ENCODE results near the gene SMIM5. TPM values are rescaled to one million over a fixed set of nuclear protein-coding genes. Genes with fewer than 3 reads are reported as not detected.
A peak's percentile ranks its signal among the peaks of the same experiment; 100 is the strongest.

SMIM5 gene
- total RNA-seq, 2 experiments from 2014 or later = 0.26 to 0.42 TPM

DNA sequence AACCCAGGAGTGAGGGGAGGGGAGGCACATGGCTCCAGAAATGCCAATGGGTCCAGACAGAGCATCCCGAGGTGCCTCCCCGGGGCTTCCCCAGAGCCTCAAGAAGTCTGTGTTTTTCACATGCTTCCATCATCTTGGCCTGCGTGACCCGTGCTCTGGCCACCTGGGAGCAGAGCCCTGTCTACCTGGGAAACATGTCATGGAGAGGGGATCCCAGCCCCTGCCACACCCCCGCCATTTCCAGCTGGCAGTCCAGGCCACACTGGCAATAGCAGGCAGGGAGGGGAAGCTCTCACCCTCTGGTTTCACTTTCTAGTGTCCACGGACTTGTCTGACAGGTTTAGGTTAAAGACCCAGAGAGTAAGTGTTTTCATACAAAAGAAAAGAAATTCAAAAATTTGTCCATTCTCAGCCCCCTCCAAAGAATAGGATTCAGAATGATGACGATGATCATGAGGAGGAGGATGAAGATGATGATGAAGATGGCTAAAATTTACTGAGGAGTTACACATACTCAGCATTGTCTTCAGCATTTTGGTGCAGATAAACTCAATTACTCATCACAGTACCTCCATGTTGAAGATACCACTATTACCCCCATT, 9.0 kb downstream of the SMIM5 start:
- POLR2A ChIA-PET = no interaction called here
- ATAC-seq (ENCODE audit: low read depth) = no peak
- Mint-ChIP-seq H3K27me3 (no peaks in the 10 kb centered on the region), H3K4me3 (no peak overlapping the region), H3K27ac (no peak overlapping the region), H3K9me3 (no peaks in the 10 kb centered on the region), H3K36me3 (no peaks in the 10 kb centered on the region), H3K4me1 (peaks cover 6% of the 10 kb centered on the region)
- DNase-seq = no peak

DNA sequence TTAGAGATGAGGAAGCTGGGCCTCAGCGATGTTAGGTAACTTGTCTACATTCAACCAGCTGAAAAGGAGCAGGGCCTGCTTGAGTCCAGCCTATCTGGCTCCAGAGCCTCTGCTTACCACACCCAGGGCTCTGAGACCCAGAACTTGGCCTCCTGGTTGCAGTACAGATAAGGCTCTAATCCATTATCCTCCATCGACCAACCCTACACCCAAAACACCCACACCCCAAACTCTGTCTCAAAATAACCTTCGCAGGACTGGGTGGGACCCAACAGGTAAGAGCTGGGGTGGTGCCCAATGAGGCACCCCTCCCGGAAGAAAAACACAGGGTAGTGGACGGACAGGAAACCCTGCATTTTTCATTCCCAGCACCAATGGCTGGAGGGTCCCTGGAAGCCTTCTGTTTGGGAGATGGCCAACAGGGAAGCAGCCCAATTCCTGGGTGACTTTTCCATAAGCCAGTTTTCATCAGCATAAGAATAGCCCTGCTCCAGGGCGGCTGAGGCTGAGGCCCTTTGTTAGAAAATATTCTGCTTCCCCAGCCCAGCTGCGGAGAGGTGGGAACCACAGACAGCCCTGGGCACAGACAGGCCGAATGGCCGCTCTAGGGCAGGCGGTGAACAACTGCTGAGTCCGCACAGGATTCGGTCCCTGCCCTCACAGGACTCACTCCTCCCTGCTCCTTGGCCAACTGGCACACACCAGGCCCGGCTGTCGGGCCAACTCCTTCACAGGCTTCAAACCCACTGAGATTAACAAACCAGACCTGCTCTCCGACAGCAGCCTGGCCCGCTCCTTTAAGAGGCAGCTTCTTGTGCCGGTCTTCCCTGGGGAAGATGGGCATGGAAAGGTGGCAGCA, 9.8 kb downstream of the SMIM5 start:
- POLR2A ChIA-PET = no interaction called here
- DNase-seq (no peak), ATAC-seq (ENCODE audit: low read depth) (no peak)
- Mint-ChIP-seq H3K27ac (no peak overlapping the region), H3K27me3 (no peaks in the 10 kb centered on the region), H3K9me3 (no peaks in the 10 kb centered on the region), H3K4me1 (peaks cover 6% of the 10 kb centered on the region), H3K4me3 (no peak overlapping the region), H3K36me3 (no peaks in the 10 kb centered on the region)

DNA sequence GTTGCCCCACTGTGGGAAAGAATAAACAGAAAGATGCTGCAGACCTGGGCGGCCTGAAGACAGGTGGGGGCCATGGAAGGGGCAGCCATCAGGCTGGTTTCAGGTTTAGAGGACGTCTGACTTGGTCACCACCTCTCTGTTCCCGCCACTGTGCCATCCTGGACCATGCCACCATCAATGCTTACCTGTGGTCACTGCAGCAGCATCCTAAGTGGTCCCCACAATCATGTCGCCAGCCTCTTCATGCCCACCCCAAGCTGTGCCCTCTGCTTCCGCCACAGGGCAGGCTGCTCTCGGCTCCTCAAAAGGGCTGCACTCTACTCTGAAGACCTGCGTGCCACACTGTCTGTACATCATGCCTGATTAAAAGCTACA, 10.4 kb downstream of the SMIM5 start:
- no peak for DNase-seq
- no peaks in the 10 kb centered on the region for H3K9me3 Mint-ChIP-seq
- no peak overlapping the region for H3K4me3 Mint-ChIP-seq
- ATAC-seq (ENCODE audit: low read depth) = no peak
- no peaks in the 10 kb centered on the region for H3K27me3 Mint-ChIP-seq
- POLR2A ChIA-PET = no interaction called here
- H3K4me1 Mint-ChIP-seq = peaks cover 6% of the 10 kb centered on the region
- no peaks in the 10 kb centered on the region for H3K36me3 Mint-ChIP-seq
- no peak overlapping the region for H3K27ac Mint-ChIP-seq

DNA sequence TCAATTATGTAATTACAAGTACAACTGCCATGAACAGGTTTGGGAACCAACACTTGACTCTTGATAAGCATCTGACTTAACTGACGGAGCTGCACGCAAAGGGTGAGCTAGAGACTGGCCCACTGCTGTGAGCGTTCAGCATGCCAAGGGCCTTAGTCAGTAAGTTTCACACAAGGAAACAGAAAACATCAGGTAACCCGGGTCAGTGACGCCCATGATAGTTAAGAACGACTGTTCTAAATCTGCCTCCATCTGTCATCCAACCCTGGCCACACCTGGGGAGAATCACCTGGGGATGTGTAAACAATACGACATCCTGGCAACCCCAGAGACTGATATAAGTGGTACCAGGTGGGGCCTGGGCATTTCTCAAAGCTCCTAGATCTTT, 12.3 kb downstream of the SMIM5 start:
- no peaks in the 10 kb centered on the region for H3K27me3 Mint-ChIP-seq

DNA sequence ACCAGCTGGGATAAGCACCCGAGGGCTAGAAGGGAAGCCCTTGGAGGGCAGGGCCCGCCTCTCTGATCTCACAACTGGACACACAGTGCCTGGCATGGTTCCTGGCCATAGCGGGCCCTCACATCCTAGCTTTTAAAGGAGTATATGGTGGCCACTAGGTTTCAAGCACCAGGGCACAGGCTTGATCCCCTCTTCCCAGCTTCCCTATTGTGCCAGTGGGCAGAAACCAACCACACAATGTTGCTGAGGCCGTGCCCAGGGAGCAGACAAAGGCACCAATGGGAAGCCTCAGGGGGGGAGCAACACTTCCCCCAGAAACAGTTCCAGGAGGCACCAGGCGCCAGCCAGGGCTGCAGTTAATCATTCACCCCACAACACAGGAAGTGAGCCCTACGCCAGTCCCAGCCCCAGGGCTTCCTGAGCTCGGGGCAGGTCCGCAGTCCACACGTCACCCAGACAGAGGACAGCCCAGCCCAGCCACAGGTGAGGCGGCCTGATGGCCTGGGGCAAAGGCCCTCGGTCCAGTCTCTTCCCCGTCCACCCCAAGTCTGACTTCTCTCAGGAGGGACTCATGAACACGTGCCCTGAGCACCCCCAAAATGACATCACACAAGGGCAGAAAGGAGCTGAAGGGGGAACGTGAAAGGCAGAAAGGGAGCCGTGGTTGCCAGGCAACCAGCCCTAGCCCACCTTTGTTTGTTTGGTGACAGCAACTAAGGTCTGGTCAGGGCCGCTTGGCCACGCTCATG, 12.8 kb downstream of the SMIM5 start:
- H3K4me1 Mint-ChIP-seq = peaks cover 6% of the 10 kb centered on the region
- no peaks in the 10 kb centered on the region for H3K36me3 Mint-ChIP-seq
- peak overlapping the region; percentile 43 for H3K4me3 Mint-ChIP-seq
- no peaks in the 10 kb centered on the region for H3K9me3 Mint-ChIP-seq
- H3K27me3 Mint-ChIP-seq = no peaks in the 10 kb centered on the region
- ATAC-seq (ENCODE audit: low read depth) (peak; percentile 95), DNase-seq (no peak)
- POLR2A ChIA-PET = interaction anchor here (0.9 to 1.3 kb wide), 3 partner anchors 21 to 107 kb away, joined by 4 to 7 read pairs (median 5); partner anchors contain the start of genes RECQL5 and SAP30BP
- peak overlapping the region; percentile 92 for H3K27ac Mint-ChIP-seq

More for the DNA sequence above, 12.3 kb downstream of the SMIM5 start:
- DNase-seq = no peak
- Mint-ChIP-seq H3K4me3 (no peak overlapping the region), H3K36me3 (no peaks in the 10 kb centered on the region), H3K9me3 (no peaks in the 10 kb centered on the region), H3K27ac (peak overlapping the region; percentile 92), H3K4me1 (peaks cover 6% of the 10 kb centered on the region)
- POLR2A ChIA-PET = interaction anchor here (1.1 to 1.3 kb wide), 2 partner anchors 105 to 131 kb away, joined by 3 to 4 read pairs; no protein-coding TSS in a partner anchor
- no peak for ATAC-seq (ENCODE audit: low read depth)

DNA sequence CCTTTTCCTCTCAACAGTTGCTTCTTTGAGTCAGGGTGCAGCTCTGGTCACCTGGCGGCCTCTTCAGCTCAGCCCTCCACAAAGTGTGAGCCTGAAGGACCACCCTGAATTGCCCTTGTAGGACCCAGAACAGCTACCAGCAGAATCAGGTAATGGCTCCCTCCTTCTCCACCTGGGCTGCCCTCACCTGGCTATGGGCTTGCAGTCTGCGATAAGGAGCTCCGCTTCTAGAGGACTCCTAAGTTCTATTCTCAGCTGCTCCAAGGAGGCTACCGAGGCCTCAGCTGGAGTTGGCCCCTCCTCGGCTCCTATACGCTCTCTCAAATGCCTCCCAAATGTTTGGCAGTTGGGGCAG, 13.4 kb downstream of the SMIM5 start:
- Mint-ChIP-seq H3K4me1 (peaks cover 6% of the 10 kb centered on the region), H3K9me3 (no peaks in the 10 kb centered on the region), H3K27ac (peak overlapping the region; percentile 92), H3K27me3 (no peaks in the 10 kb centered on the region), H3K36me3 (no peaks in the 10 kb centered on the region), H3K4me3 (no peak overlapping the region)
- DNase-seq (no peak), ATAC-seq (ENCODE audit: low read depth) (no peak)
- POLR2A ChIA-PET = interaction anchor here (0.9 to 1.0 kb wide), 2 partner anchors 21 to 107 kb away, joined by 5 to 7 read pairs; partner anchors contain the start of genes RECQL5 and SAP30BP

DNA sequence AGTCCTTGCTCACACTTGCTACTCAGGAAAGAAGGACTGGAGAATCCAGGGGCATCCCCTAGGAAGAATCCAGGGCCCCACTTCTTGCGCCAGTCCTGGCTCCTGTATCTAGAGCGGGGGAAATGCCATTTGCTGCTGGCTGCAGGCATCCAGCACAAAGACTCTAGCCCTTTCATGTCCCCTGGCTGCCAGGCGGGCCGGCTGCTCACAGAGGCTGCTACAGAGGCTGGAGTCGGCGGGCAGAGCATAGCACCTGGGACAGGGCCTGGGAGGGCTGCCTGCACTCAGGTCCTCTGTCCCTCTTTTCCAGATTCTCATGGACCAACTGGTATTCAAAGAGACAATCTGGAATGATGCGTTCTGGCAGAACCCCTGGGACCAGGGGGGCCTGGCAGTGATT, 13.8 kb downstream of the SMIM5 start:
- Mint-ChIP-seq H3K27me3 (no peaks in the 10 kb centered on the region), H3K9me3 (no peaks in the 10 kb centered on the region), H3K36me3 (no peaks in the 10 kb centered on the region), H3K27ac (peak overlapping the region; percentile 92), H3K4me3 (no peak overlapping the region), H3K4me1 (peaks cover 6% of the 10 kb centered on the region)
- ATAC-seq (ENCODE audit: low read depth) (no peak), DNase-seq (no peak)
- POLR2A ChIA-PET = interaction anchor here (0.9 kb wide), 1 partner anchor 106 kb away, joined by 5 read pairs; no protein-coding TSS in a partner anchor

DNA sequence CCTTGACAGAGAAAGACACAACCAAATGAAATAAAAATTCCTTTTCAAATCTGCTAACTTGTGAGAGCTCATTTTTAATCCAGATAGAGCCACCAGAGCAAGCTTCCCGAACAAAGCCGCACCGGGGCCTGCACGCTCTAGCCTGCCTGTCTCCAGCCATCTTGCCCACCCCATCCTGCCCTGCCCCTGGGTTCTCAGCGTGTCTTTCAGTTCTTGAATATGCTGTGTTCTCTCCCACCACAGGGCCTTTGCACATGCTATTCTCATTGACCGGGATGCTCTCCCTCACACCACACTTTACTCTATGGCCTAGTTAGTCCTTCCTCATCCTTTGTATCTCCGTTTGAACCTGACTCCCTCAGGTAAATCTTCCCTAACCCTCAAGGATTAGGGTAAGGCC, 14.7 kb downstream of the SMIM5 start:
- DNase-seq (no peak), ATAC-seq (ENCODE audit: low read depth) (no peak)
- peaks cover 2% of the 10 kb centered on the region for H3K36me3 Mint-ChIP-seq
- peaks cover 9% of the 10 kb centered on the region for H3K4me1 Mint-ChIP-seq
- H3K27me3 Mint-ChIP-seq = no peaks in the 10 kb centered on the region
- no peak overlapping the region for H3K27ac Mint-ChIP-seq
- POLR2A ChIA-PET = no interaction called here
- H3K9me3 Mint-ChIP-seq = no peaks in the 10 kb centered on the region
- H3K4me3 Mint-ChIP-seq = no peak overlapping the region

DNA sequence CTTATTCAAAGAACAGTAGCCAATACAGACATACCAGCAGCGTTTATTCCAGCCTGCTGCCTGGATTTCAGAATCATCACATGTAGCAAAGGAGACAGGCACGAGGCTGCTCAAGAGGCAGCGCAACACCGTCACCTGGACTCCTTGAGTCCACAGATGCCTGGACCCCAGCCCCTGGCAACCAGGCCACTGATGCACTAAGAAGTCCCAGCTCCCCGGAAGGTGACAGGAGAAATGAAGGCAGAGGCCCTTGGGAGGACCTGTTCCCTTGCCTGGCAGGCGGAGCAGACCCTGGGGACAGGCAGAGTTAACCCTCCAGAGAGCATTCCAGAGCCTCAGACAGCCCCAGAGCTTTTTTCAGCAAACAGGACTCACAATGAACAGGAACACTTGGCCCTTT, 16.5 kb downstream of the SMIM5 start:
- H3K4me1 Mint-ChIP-seq = peaks cover 17% of the 10 kb centered on the region
- peaks cover 4% of the 10 kb centered on the region for H3K36me3 Mint-ChIP-seq
- H3K4me3 Mint-ChIP-seq = no peak overlapping the region
- no peaks in the 10 kb centered on the region for H3K27me3 Mint-ChIP-seq
- no peak for ATAC-seq (ENCODE audit: low read depth)
- DNase-seq = no peak
- H3K9me3 Mint-ChIP-seq = no peaks in the 10 kb centered on the region
- POLR2A ChIA-PET = interaction anchor here (0.5 kb wide), 1 partner anchor 28 kb away, joined by 5 read pairs; no protein-coding TSS in a partner anchor
- no peak overlapping the region for H3K27ac Mint-ChIP-seq

DNA sequence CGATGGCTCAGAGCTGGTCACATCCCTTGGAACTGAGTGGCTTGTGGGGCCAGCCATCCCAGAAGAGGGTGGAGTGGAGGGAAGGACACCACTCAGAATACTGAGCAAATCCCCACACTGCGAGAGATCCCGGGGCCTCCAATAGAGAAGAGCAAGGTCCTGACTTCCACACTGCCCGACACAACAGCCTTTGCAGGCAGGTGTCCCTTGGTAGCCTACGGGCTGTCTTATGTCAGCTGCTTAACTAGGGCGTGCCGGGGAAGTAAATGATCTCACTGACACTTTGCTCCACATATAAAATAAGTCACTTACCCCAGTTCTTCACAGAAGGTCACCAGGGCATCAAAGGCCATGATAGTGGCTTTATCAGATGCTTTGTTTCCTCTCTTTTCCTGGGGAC, 17.6 kb downstream of the SMIM5 start:
- no peak for ATAC-seq (ENCODE audit: low read depth)
- POLR2A ChIA-PET = interaction anchor here (1.2 kb wide), 1 partner anchor 15 kb away, joined by 4 read pairs; no protein-coding TSS in a partner anchor
- no peak for DNase-seq
- Mint-ChIP-seq H3K27me3 (no peaks in the 10 kb centered on the region), H3K36me3 (peaks cover 4% of the 10 kb centered on the region), H3K9me3 (no peaks in the 10 kb centered on the region), H3K4me1 (peaks cover 15% of the 10 kb centered on the region), H3K4me3 (no peak overlapping the region), H3K27ac (no peak overlapping the region)

DNA sequence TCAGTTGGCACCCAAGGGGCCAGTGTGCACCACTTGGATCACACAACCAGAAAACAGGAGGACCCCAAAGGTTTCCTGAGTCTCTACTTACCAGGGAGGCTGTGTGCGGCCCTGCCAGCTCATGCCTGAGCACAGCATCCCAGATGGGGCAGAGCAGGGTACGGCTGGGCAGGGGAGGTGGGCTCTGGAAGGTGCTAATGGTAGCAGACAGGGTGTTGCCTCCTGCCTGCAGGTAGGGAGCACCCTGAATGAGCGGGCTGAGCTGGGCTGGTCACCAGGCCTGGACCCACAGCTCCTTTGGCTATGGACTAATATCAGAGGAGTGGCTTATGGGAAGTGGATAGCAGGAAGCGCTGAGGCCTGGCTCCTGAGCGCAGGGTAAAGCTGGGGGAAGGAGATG, 19.1 kb downstream of the SMIM5 start:
- DNase-seq (no peak), ATAC-seq (ENCODE audit: low read depth) (no peak)
- no peak overlapping the region for H3K27ac Mint-ChIP-seq
- peaks cover 11% of the 10 kb centered on the region for H3K4me1 Mint-ChIP-seq
- POLR2A ChIA-PET = interaction anchor here (0.6 to 1.2 kb wide), 3 partner anchors 14 to 200 kb away, joined by 3 to 4 read pairs (median 4); partner anchors contain the start of gene SMIM5
- no peak overlapping the region for H3K4me3 Mint-ChIP-seq
- peaks cover 5% of the 10 kb centered on the region for H3K36me3 Mint-ChIP-seq
- H3K27me3 Mint-ChIP-seq = no peaks in the 10 kb centered on the region
- H3K9me3 Mint-ChIP-seq = no peaks in the 10 kb centered on the region

DNA sequence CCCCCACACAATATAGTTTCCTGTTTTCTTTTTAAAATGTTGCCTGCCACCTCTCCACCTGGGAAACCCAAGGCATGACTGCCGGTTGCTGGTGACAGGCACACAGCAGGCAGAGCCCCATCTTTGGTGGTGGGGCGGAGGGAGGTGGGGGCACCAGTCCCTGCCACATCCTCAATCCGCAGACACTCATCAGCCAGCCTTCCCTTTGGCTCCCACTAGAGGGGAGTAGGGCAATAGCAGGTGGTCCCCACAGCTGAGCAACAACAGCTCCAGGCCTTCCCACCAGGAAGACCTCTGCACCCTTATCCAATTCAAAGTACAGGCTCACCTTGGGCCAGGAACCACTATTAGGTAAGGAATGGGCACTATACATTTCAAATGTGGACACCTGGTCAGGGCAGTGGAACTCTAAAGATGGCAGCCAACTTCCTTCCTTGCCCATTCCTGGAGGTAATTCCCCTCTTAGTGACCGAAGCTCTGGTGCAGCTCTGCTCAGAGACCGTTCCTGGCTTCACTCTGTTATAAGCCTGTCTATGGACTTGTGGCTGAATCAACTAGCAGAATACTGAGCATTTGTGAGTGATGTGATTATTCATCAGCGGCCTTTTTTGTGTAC, 19.8 kb downstream of the SMIM5 start:
- peak; percentile 87 for ATAC-seq (ENCODE audit: low read depth)
- Mint-ChIP-seq H3K9me3 (no peaks in the 10 kb centered on the region), H3K36me3 (peaks cover 5% of the 10 kb centered on the region), H3K4me3 (no peak overlapping the region), H3K27me3 (no peaks in the 10 kb centered on the region), H3K27ac (peak overlapping the region; percentile 65), H3K4me1 (peaks cover 11% of the 10 kb centered on the region)
- POLR2A ChIA-PET = interaction anchor here (0.8 kb wide), 1 partner anchor 20 kb away, joined by 4 read pairs; the partner anchor contains the start of gene SMIM5
- DNase-seq = no peak

DNA sequence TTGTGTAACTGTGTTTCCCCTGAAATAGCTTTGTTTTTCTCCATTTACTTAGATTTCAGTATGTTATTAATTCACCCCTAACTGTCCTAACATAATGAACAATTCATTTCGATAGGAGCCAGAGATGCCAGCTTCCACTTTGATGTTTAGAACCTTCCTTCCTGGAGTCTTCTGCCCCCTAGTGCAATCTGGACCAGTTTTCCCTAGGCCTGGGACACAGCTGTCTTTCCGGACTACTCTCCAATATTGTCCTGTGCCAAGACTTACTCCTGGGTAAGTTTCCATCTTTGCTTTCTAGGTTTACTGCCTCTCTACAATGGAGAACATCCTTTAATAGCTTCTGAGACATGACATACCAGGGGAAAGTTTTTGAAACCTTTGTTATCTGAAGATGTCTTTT, 20.9 kb downstream of the SMIM5 start:
- POLR2A ChIA-PET = interaction anchor here (1.2 kb wide), 1 partner anchor 12 kb away, joined by 3 read pairs; the partner anchor contains the start of gene RECQL5
- H3K4me3 Mint-ChIP-seq = no peak overlapping the region
- H3K9me3 Mint-ChIP-seq = no peaks in the 10 kb centered on the region
- H3K27ac Mint-ChIP-seq = no peak overlapping the region
- H3K36me3 Mint-ChIP-seq = peaks cover 5% of the 10 kb centered on the region
- DNase-seq (no peak), ATAC-seq (ENCODE audit: low read depth) (no peak)
- peaks cover 11% of the 10 kb centered on the region for H3K4me1 Mint-ChIP-seq
- no peaks in the 10 kb centered on the region for H3K27me3 Mint-ChIP-seq
